ENCODE measurements around the gene TFF1.

Gene TFF1

DNA sequence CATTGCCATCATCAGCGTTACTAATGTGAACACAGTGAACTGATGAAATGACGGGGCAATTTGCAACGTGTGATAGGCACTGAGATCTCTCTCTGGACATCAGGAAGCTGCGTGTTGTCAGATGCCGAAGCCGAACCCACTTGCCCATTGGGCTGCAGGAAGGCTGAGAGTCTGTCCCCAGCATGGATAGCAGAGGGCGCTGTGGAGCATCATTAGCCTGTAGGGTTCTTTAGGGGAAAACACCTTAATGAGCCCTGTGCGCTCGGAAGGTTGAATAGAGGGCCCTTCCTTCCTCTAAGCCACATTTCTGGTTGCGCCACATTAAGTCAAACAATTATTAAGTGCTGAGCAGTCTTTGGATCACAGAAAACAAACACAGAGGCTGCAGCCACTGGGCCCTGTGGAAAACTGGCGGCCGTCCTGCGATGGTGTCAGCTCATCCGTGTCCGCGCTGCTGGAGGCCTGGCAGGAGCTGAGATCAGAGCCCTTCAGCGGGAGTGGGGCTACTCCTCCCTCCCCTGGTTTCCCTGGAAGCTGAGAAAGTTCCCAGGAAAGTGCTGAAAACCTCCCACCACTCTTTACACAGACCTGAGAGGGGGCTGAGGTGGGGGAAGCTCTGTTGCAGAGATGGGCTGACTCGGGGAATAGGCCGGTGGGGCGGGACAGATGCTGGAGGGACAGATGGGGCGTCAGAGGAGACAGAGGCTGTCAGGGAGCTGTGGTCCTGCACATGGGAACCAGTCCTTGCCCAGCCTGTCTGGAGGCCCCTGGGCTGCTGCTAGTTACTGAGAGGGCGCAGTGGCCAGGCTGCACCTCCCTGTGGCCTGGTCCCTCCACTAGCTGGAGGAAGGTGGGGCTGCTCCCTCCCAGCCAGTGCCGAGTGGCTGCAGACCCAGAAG lies 28.3 kb downstream of the TFF1 start:
- Histone ChIP-seq H3K4me3 (ENCODE audit: insufficient read depth, low read depth, low read length, poor library complexity, severe bottlenecking) (no peak overlapping the region), H3K36me3 (ENCODE audit: control insufficient read depth, insufficient read depth, low read length) (no peaks in the 10 kb centered on the region), H3K27me3 (replicated peaks; ENCODE audit: control insufficient read depth, insufficient read depth, low read length, poor library complexity, severe bottlenecking) (no peaks in the 10 kb centered on the region), H3K9me3 (ENCODE audit: control insufficient read depth, low read length) (no peaks in the 10 kb centered on the region), H3K4me1 (ENCODE audit: control insufficient read depth, insufficient read depth, low read length, poor library complexity, severe bottlenecking) (peaks cover 6% of the 10 kb centered on the region), H3K27ac (ENCODE audit: insufficient read depth, low read length, poor library complexity, severe bottlenecking) (no peak overlapping the region)
- DNase-seq = peak; percentile 58 to 73 (median 70)

DNA sequence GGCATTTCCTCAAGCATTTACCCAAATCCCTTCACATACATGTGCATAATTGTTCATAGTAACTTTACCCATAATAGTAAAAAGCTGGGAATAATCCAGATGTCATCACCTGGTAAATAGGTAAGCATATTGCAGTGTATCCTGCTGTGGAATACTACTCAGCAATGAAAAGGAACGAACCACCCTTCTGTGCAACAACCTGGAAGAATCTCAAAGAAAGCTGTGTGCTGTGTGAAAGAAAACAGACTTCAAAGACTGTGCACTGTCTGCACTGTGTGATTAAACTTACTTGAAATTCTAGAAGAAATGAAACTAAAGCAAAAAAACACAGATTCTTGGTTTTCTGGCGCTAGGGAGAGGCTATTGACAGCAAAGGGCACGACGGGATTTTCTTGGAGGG lies 29.1 kb downstream of the TFF1 start:
- Histone ChIP-seq H3K4me1 (ENCODE audit: control insufficient read depth, insufficient read depth, low read length, poor library complexity, severe bottlenecking) (peaks cover 6% of the 10 kb centered on the region), H3K4me3 (ENCODE audit: insufficient read depth, low read depth, low read length, poor library complexity, severe bottlenecking) (no peak overlapping the region), H3K27me3 (replicated peaks; ENCODE audit: control insufficient read depth, insufficient read depth, low read length, poor library complexity, severe bottlenecking) (no peaks in the 10 kb centered on the region), H3K36me3 (ENCODE audit: control insufficient read depth, insufficient read depth, low read length) (no peaks in the 10 kb centered on the region), H3K9me3 (ENCODE audit: control insufficient read depth, low read length) (no peaks in the 10 kb centered on the region), H3K27ac (ENCODE audit: insufficient read depth, low read length, poor library complexity, severe bottlenecking) (no peak overlapping the region)
- DNase-seq = no peak

DNA sequence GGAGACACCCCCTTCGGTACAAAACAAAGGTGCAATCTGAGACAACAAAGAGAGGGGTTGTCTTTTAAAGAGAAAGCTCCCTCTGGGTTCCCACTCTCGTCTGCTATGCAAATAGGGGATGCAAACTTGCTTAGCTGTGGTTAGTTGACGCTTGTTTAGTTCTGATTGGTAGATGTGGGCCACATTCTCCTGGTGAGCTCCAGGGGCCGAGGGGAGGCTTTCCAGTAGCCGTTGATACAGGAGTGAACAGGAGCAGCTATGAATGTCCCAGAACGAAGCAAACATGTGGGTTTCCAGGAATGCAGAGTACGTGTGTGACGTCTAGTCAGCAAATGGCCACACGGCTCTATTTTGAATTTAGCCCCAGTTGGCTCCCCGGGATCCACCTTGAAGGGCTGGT lies 30.3 kb downstream of the TFF1 start:
- no peaks in the 10 kb centered on the region for H3K36me3 ChIP-seq (ENCODE audit: control insufficient read depth, insufficient read depth, low read length)
- no peak overlapping the region for H3K27ac ChIP-seq (ENCODE audit: insufficient read depth, low read length, poor library complexity, severe bottlenecking)
- DNase-seq = no peak
- peaks cover 6% of the 10 kb centered on the region for H3K4me1 ChIP-seq (ENCODE audit: control insufficient read depth, insufficient read depth, low read length, poor library complexity, severe bottlenecking)
- H3K9me3 ChIP-seq (ENCODE audit: control insufficient read depth, low read length) = peaks cover 5% of the 10 kb centered on the region
- H3K27me3 ChIP-seq (replicated peaks; ENCODE audit: control insufficient read depth, insufficient read depth, low read length, poor library complexity, severe bottlenecking) = no peaks in the 10 kb centered on the region
- no peak overlapping the region for H3K4me3 ChIP-seq (ENCODE audit: insufficient read depth, low read depth, low read length, poor library complexity, severe bottlenecking)

DNA sequence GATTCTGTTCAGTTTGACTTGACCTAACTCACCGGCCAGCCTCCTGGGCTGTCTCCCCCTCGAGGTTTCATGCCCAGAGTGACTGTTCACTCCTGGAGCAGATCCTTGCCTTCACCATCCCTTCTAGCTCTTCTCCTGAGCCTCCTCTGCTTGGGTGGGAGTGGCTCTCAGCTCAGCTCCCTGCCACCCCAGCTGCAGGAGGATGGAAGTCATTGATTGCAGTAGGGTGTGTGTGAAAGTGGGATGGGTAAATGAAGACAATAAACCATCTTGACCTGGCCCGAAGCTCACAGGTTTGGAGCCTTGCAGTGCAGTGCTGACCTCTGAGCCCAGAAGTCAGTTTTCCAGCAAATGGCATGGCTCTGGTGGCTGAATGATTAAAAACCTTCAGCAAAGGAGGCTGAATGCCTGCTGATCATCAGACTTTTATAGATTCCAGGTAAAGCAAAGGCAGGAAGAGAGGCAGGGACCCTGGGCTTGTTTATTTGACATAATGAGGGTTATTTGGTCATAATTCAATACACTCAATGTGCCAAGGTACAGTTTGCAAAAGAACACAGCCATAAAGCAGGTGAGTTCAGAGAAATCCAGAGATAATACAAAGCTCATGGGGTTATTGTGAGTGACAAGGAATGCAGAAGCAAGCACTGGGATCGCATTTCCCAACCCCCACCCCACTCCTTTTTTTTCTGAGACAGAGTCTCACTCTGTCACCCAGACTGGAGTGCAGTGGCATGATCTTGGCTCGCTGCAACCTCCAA lies 33.6 kb downstream of the TFF1 start:
- H3K4me1 ChIP-seq (ENCODE audit: control insufficient read depth, insufficient read depth, low read length, poor library complexity, severe bottlenecking) = no peaks in the 10 kb centered on the region
- H3K9me3 ChIP-seq (ENCODE audit: control insufficient read depth, low read length) = peaks cover 5% of the 10 kb centered on the region
- H3K4me3 ChIP-seq (ENCODE audit: insufficient read depth, low read depth, low read length, poor library complexity, severe bottlenecking) = no peak overlapping the region
- no peak for DNase-seq
- H3K36me3 ChIP-seq (ENCODE audit: control insufficient read depth, insufficient read depth, low read length) = no peaks in the 10 kb centered on the region
- no peak overlapping the region for H3K27ac ChIP-seq (ENCODE audit: insufficient read depth, low read length, poor library complexity, severe bottlenecking)
- no peaks in the 10 kb centered on the region for H3K27me3 ChIP-seq (replicated peaks; ENCODE audit: control insufficient read depth, insufficient read depth, low read length, poor library complexity, severe bottlenecking)

DNA sequence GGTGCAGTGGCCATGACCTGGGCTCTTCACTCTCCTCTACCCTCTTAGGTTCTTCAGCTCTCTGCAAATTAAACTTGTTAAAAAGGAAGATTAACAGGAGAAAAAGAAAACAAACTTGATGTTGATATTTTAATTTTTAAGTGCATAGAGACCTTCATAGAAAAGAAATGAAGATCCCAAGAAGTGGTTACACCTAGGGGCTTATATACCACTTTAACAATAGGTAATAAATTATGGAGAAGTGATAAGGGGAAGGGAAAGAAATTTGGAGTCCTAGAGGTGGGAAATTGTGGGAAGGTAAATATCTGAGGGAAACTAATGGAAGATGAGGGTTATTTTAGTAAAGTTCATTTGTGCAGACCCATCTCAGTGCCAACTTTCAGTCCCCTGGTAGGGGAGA lies 34.7 kb downstream of the TFF1 start:
- peaks cover 5% of the 10 kb centered on the region for H3K9me3 ChIP-seq (ENCODE audit: control insufficient read depth, low read length)
- H3K27me3 ChIP-seq (replicated peaks; ENCODE audit: control insufficient read depth, insufficient read depth, low read length, poor library complexity, severe bottlenecking) = no peaks in the 10 kb centered on the region
- H3K36me3 ChIP-seq (ENCODE audit: control insufficient read depth, insufficient read depth, low read length) = no peaks in the 10 kb centered on the region
- H3K4me1 ChIP-seq (ENCODE audit: control insufficient read depth, insufficient read depth, low read length, poor library complexity, severe bottlenecking) = no peaks in the 10 kb centered on the region
- no peak overlapping the region for H3K27ac ChIP-seq (ENCODE audit: insufficient read depth, low read length, poor library complexity, severe bottlenecking)
- no peak for DNase-seq
- H3K4me3 ChIP-seq (ENCODE audit: insufficient read depth, low read depth, low read length, poor library complexity, severe bottlenecking) = no peak overlapping the region

DNA sequence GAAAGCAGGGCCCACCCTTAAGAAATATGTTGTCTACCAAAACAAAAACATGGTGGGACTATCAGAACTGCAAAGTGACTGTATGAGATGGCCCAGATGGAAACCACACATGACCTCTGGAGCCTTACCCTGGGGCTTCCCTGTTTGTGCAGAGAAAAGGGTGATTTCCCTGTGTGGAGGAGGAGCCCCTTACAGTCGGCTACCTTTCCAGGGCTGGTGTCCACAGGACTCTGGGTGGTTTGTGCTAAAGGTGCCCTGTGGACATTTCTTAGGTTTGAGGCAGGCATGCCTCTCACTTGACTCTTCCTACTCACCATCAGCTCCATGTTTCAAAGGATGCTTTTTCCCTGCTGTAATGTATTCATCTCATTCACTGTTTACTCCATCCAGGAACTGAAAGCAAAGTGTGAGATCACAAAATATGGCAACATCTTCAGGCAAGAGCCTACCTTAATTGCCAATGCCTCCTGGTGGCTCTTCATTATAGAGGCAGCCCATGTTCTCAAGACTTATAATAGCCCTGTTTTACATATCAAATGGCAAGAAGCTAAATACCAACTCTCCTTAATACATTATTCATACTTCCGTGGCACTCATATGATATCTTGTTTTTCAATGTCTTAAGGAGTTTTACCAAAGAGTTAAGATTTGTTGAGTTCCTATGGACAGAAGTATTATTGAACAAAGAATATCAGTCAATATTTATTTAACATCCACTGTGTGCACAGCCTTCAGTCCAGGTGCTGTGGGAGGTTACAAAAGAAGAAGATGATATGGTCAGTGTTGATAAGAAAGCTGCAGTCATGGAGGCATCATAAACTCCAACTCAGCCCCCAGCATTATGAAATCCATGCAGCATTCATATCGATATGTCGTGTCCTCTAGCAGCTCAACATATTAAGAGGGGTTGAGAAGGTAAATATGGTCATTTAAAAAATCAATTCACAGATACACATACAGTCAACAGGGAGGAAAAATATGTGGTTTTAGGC lies 35.7 kb downstream of the TFF1 start:
- DNase-seq = no peak
- Histone ChIP-seq H3K4me1 (ENCODE audit: control insufficient read depth, insufficient read depth, low read length, poor library complexity, severe bottlenecking) (no peaks in the 10 kb centered on the region), H3K27ac (ENCODE audit: insufficient read depth, low read length, poor library complexity, severe bottlenecking) (no peak overlapping the region), H3K36me3 (ENCODE audit: control insufficient read depth, insufficient read depth, low read length) (no peaks in the 10 kb centered on the region), H3K9me3 (ENCODE audit: control insufficient read depth, low read length) (peaks cover 5% of the 10 kb centered on the region), H3K27me3 (replicated peaks; ENCODE audit: control insufficient read depth, insufficient read depth, low read length, poor library complexity, severe bottlenecking) (no peaks in the 10 kb centered on the region), H3K4me3 (ENCODE audit: insufficient read depth, low read depth, low read length, poor library complexity, severe bottlenecking) (no peak overlapping the region)

DNA sequence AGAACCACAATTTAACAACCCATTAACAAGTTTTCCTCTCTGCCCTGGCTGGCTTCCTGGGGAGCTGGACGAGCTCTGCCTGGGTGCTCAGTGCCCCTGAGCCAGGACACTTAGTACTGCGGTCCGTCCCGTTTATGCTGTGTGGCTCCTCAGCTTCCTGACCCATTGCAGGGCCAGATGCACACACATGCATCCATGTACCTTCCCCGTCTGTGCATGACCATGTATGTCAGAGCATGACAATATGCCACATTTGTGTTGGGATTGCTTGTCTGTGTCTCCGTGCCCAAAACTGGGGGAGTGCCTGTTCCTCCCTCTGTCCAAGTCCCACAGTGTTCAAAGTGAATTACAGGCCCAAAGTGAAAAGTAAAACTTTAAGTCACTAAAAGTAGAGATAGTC lies 41.4 kb downstream of the TFF1 start:
- no peak overlapping the region for H3K4me3 ChIP-seq (ENCODE audit: insufficient read depth, low read depth, low read length, poor library complexity, severe bottlenecking)
- H3K9me3 ChIP-seq (ENCODE audit: control insufficient read depth, low read length) = no peaks in the 10 kb centered on the region
- DNase-seq = no peak
- H3K36me3 ChIP-seq (ENCODE audit: control insufficient read depth, insufficient read depth, low read length) = no peaks in the 10 kb centered on the region
- H3K27me3 ChIP-seq (replicated peaks; ENCODE audit: control insufficient read depth, insufficient read depth, low read length, poor library complexity, severe bottlenecking) = no peaks in the 10 kb centered on the region
- H3K27ac ChIP-seq (ENCODE audit: insufficient read depth, low read length, poor library complexity, severe bottlenecking) = no peak overlapping the region
- no peaks in the 10 kb centered on the region for H3K4me1 ChIP-seq (ENCODE audit: control insufficient read depth, insufficient read depth, low read length, poor library complexity, severe bottlenecking)

DNA sequence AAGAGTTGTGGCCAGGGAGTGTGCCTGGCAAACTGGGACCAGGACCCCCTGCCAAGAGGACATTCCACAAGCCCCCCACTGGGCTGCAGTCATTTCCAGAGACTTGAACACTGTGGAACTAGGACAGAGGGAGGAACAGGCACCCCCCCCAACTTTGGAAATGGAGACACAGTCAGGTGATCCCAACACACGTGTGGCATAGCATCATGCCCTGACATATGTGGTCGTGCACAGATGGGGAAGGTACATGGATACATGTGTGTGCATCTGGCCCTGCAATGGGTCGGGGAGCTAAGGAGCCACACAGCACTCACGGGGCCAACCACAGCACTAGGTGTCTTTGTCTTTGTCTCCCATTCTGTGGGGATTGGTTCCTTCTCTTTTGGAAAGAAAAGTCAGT lies 44.5 kb downstream of the TFF1 start:
- H3K27ac ChIP-seq (ENCODE audit: insufficient read depth, low read length, poor library complexity, severe bottlenecking) = no peak overlapping the region
- no peaks in the 10 kb centered on the region for H3K36me3 ChIP-seq (ENCODE audit: control insufficient read depth, insufficient read depth, low read length)
- H3K4me3 ChIP-seq (ENCODE audit: insufficient read depth, low read depth, low read length, poor library complexity, severe bottlenecking) = no peak overlapping the region
- H3K27me3 ChIP-seq (replicated peaks; ENCODE audit: control insufficient read depth, insufficient read depth, low read length, poor library complexity, severe bottlenecking) = no peaks in the 10 kb centered on the region
- no peaks in the 10 kb centered on the region for H3K9me3 ChIP-seq (ENCODE audit: control insufficient read depth, low read length)
- no peaks in the 10 kb centered on the region for H3K4me1 ChIP-seq (ENCODE audit: control insufficient read depth, insufficient read depth, low read length, poor library complexity, severe bottlenecking)
- DNase-seq = no peak

DNA sequence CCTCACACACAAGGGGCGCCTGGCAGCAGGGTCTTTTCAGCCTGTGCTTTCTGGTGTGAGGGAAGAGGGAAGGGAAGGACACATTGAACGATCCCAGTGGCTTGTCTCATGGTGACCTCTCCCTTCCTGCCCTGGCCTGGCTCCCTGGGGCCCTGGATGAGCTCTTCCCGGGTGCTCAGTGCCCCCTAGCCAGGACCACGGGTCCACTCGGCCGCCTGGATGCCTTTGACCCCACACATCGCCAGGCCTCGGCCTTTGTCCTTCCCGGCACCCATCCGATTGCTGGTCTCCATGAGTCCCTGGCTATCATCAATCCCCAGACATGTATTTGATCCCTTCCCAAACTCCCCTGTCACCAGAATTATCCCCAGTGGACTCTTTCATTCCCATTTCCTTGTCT lies 45.1 kb downstream of the TFF1 start:
- Histone ChIP-seq H3K9me3 (ENCODE audit: control insufficient read depth, low read length) (no peaks in the 10 kb centered on the region), H3K4me1 (ENCODE audit: control insufficient read depth, insufficient read depth, low read length, poor library complexity, severe bottlenecking) (no peaks in the 10 kb centered on the region), H3K36me3 (ENCODE audit: control insufficient read depth, insufficient read depth, low read length) (no peaks in the 10 kb centered on the region), H3K4me3 (ENCODE audit: insufficient read depth, low read depth, low read length, poor library complexity, severe bottlenecking) (no peak overlapping the region), H3K27ac (ENCODE audit: insufficient read depth, low read length, poor library complexity, severe bottlenecking) (no peak overlapping the region), H3K27me3 (replicated peaks; ENCODE audit: control insufficient read depth, insufficient read depth, low read length, poor library complexity, severe bottlenecking) (no peaks in the 10 kb centered on the region)
- no peak for DNase-seq
